ENCODE results near the gene RNF126.

DNA sequence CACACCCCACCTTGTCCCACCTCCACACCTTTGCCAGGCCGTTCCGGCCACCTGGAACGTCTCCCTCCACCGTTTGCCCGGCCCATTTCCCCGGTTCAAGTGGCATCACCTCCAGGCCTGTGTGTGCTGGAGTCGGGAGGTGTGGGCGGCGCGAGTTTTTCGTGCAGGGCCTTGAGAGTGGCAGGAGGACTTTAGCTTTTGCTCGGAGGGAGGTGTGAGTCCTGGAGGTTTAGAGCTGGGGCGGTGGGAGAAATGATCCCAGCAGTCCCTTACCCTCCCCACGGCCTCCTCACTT lies 41.4 kb upstream of the RNF126 start:
- no peak for TF ChIP-seq GATA3 (IDR thresholded peaks at IDR 0.05; ENCODE audit: low read depth, low read length)
- TF ChIP-seq GATA2 (IDR thresholded peaks at IDR 0.05; ENCODE audit: low read depth, low read length) = no peak

Data from SH-SY5Y (cell line).